HepG2 (cell line): ENCODE data around the gene DIAPH3. TPM values are rescaled to one million over a fixed set of nuclear protein-coding genes. Genes with fewer than 3 reads are reported as not detected.

ENCODE experiments used
- ATAC-seq: fragments of 200-7000 bp; cut with Tn5 transposase; 3 replicates; pipeline ENCODE4 v1.9.1; 2020; ENCODE audit warnings: mild to moderate bottlenecking, moderate library complexity
- BruUV-seq: library from RNA; stranded (reverse); fragments of 400-500 nt; replicated peaks from 2 replicates; lab custom pipeline; 2021; lab: Mats Ljungman, UMichigan
- CTCF ChIA-PET: fragments of 300-600 bp; formaldehyde crosslinking; extraction: SDS; loops from one replicate; lab custom pipeline; 2021; ENCODE audit warnings: low total read pairs, inconsistent platforms, low intra/inter-chr PET ratio; lab: Yijun Ruan, JAX
- POLR2A ChIA-PET: fragments of 350-600 bp; sonication (Branson Sonifier 250); formaldehyde crosslinking; loops from one replicate; lab custom pipeline; 2020; ENCODE audit warnings: antibody characterized with exemption, inconsistent platforms; lab: Yijun Ruan, JAX
- DNase-seq: peaks from one replicate; pipeline ENCODE4 v3.0.0-alpha.2; 2015; ENCODE audit warnings: low spot score
- FAIRE-seq: peaks from 3 replicates; lab custom pipeline; 2011; peaks lifted over from hg19 to GRCh38; lab: Jason Lieb, UNC
- H2AFZ ChIP-seq: one replicate; pipeline ENCODE4 v1.6.1; 2011; ENCODE audit warnings: low read length, inconsistent platforms
- H3K27ac ChIP-seq: fragments of 300-600 bp; 3 replicates; pipeline ENCODE4 v1.8.0; 2011; ENCODE audit warnings: mixed run types, mild to moderate bottlenecking, mixed read lengths, low read length, inconsistent platforms; ENCODE audit not compliant: insufficient read depth; ENCODE audit errors: extremely low read length
- H3K27me3 ChIP-seq, 2 experiments: fragments of 200-600 bp in 1 of 2; 2 replicates in 1 of 2; 3 replicates in 1 of 2; pipeline versions ENCODE4 v1.6.0 to v1.8.0; 2011; ENCODE audit warnings: low read length in 2 of 2, mild to moderate bottlenecking in 2 of 2, moderate library complexity in 2 of 2, inconsistent platforms in 1 of 2; ENCODE audit not compliant: insufficient read depth in 2 of 2, control insufficient read depth in 1 of 2
- H3K36me3 ChIP-seq, 2 experiments: fragments of 200-600 bp in 1 of 2; replicated peaks in 1 of 2; 2 replicates in 1 of 2; 3 replicates in 1 of 2; pipeline versions ENCODE4 v1.5.1 to v1.8.0; 2011; ENCODE audit warnings: low read length in 2 of 2, inconsistent platforms in 1 of 2; ENCODE audit not compliant: insufficient read depth in 2 of 2, control insufficient read depth in 1 of 2
- H3K4me1 ChIP-seq: 2 replicates; pipeline ENCODE4 v1.5.1; 2012; ENCODE audit warnings: low read length, inconsistent platforms; ENCODE audit not compliant: insufficient read depth
- H3K4me2 ChIP-seq: 2 replicates; pipeline ENCODE4 v1.6.0; 2011; ENCODE audit warnings: low read depth, low read length, inconsistent platforms
- H3K4me3 ChIP-seq, 3 experiments: fragments of 200-600 bp in 1 of 3; sonication (generic), shearing (Covaris generic) in 1 of 3; replicated peaks in 1 of 3; 2 replicates each; pipeline ENCODE4 v1.5.1; 2011 to 2016; ENCODE audit warnings: low read length in 3 of 3, inconsistent platforms in 2 of 3, low read depth in 2 of 3, mild to moderate bottlenecking in 2 of 3, control low read depth in 1 of 3, mixed read lengths in 1 of 3; ENCODE audit not compliant: insufficient read depth in 1 of 3
- H3K79me2 ChIP-seq: one replicate; pipeline ENCODE4 v1.6.1; 2011; ENCODE audit warnings: low read length, inconsistent platforms; ENCODE audit not compliant: insufficient read depth
- H3K9ac ChIP-seq: 2 replicates; pipeline ENCODE4 v1.6.0; 2011; ENCODE audit warnings: mild to moderate bottlenecking, low read depth, low read length, inconsistent platforms; ENCODE audit not compliant: insufficient read depth
- H3K9me3 ChIP-seq: 2 replicates; pipeline ENCODE4 v1.5.1; 2012; ENCODE audit warnings: mild to moderate bottlenecking, low read length
- H4K20me1 ChIP-seq: 2 replicates; pipeline ENCODE4 v1.6.0; 2011; ENCODE audit warnings: inconsistent platforms, mild to moderate bottlenecking, low read length, moderate library complexity; ENCODE audit not compliant: insufficient read depth
- ATF2 ChIP-seq: sonication (generic); formaldehyde crosslinking; IDR thresholded peaks from 2 replicates; pipeline ENCODE4 v1.4.0; 2020; ENCODE audit warnings: missing genetic modification reagents
- EED ChIP-seq: sonication (generic); formaldehyde crosslinking; IDR thresholded peaks from 2 replicates; pipeline ENCODE4 v1.5.0; 2020; ENCODE audit warnings: mild to moderate bottlenecking, missing genetic modification reagents
- ELF3 ChIP-seq: IDR thresholded peaks from 2 replicates; pipeline ENCODE4 v1.6.1; 2016; ENCODE audit warnings: missing genetic modification reagents, missing compliant biosample characterization
- GLI4 ChIP-seq: sonication (generic); formaldehyde crosslinking; IDR thresholded peaks from 2 replicates; pipeline ENCODE4 v1.5.1; 2020; ENCODE audit warnings: missing genetic modification reagents, mild to moderate bottlenecking, moderate library complexity, borderline replicate concordance
- GMEB1 ChIP-seq: sonication (generic); formaldehyde crosslinking; IDR thresholded peaks from 2 replicates; pipeline ENCODE4 v1.5.1; 2020; ENCODE audit warnings: missing genetic modification reagents, mild to moderate bottlenecking, borderline replicate concordance
- RBM39 ChIP-seq: fragments of 200-400 bp; formaldehyde crosslinking; IDR thresholded peaks from one replicate; pipeline ENCODE4 v1.6.1; 2018; ENCODE audit warnings: antibody characterized with exemption, mild to moderate bottlenecking, low read depth, low read length; ENCODE audit not compliant: poor library complexity, severe bottlenecking
- SMAD3 ChIP-seq: sonication (generic); formaldehyde crosslinking; IDR thresholded peaks from 2 replicates; pipeline ENCODE4 v1.4.0; 2020; ENCODE audit warnings: missing genetic modification reagents
- SMARCE1 ChIP-seq: fragments of 450-650 bp; IDR thresholded peaks from 2 replicates; pipeline ENCODE4 v1.6.1; 2017; ENCODE audit warnings: borderline replicate concordance
- TRIM24 ChIP-seq: sonication (generic); formaldehyde crosslinking; IDR thresholded peaks from 2 replicates; pipeline ENCODE4 v1.8.0; 2022; ENCODE audit warnings: mild to moderate bottlenecking, missing genetic modification reagents
- ZBTB42 ChIP-seq: sonication (generic); formaldehyde crosslinking; IDR thresholded peaks from 2 replicates; pipeline ENCODE4 v1.5.0; 2020; ENCODE audit warnings: mild to moderate bottlenecking, missing genetic modification reagents
- ZC3H13 ChIP-seq: sonication (generic); formaldehyde crosslinking; IDR thresholded peaks from 2 replicates; pipeline ENCODE4 v1.8.1; 2023; ENCODE audit warnings: mild to moderate bottlenecking, missing genetic modification reagents, moderate library complexity
- ZNF230 ChIP-seq: sonication (generic); formaldehyde crosslinking; IDR thresholded peaks from 2 replicates; pipeline ENCODE4 v1.4.0; 2020; ENCODE audit warnings: mild to moderate bottlenecking, missing genetic modification reagents
- ZNF274 ChIP-seq: sonication (generic); formaldehyde crosslinking; IDR thresholded peaks from 2 replicates; pipeline ENCODE4 v1.5.1; 2020; ENCODE audit warnings: mild to moderate bottlenecking, missing genetic modification reagents
- ZNF343 ChIP-seq: sonication (generic); formaldehyde crosslinking; IDR thresholded peaks from 2 replicates; pipeline ENCODE4 v1.4.0; 2020; ENCODE audit warnings: mild to moderate bottlenecking, missing genetic modification reagents
- ZNF460 ChIP-seq: sonication (generic); formaldehyde crosslinking; IDR thresholded peaks from 2 replicates; pipeline ENCODE4 v1.5.1; 2020; ENCODE audit warnings: missing genetic modification reagents, mild to moderate bottlenecking, borderline replicate concordance
- ZNF550 ChIP-seq: sonication (generic); formaldehyde crosslinking; IDR thresholded peaks from 2 replicates; pipeline ENCODE4 v1.4.0; 2020; ENCODE audit warnings: mild to moderate bottlenecking, missing genetic modification reagents, borderline replicate concordance
- ZNF883 ChIP-seq: sonication (generic); formaldehyde crosslinking; IDR thresholded peaks from 2 replicates; pipeline ENCODE4 v1.5.1; 2020; ENCODE audit warnings: mild to moderate bottlenecking, missing genetic modification reagents; ENCODE audit errors: not compliant biosample characterization
- WGBS: methylation state at CpG from one replicate; pipeline ENCODE4 v1.1.6; 2017; ENCODE audit warnings: low lambda C conversion rate; 5-methylcytosine and 5-hydroxymethylcytosine counted together
- in situ Hi-C: cut with HindIII; loops from 2 replicates; pipeline ENCODE4 v1.10.0; 2017; ENCODE audit warnings: low pct_unique_long_range_greater_than_20kb; ENCODE audit not compliant: extremely low pct_ligation_motif_present
- intact Hi-C: fragments of 100-400 bp; cut with micrococcal nuclease; formaldehyde crosslinking; loops from one replicate; pipeline ENCODE4 v1.10.0; 2022; ENCODE audit not compliant: unreplicated experiment
- polyA plus RNA-seq, 8 experiments: library from polyadenylated mRNA; depleted of rRNA in 3 of 8; stranded (reverse) in 7 of 8; unstranded in 1 of 8; fragments of >200 nt; fragmentation: Illumina TruSeq in 4 of 8; extraction: Trizol in 4 of 8; gene quantifications; 2 replicates each; pipeline versions ENCODE4 v1.2.1 to v1.2.3, GENCODE V29; 2011 to 2016; ENCODE audit warnings: low read depth in 4 of 8, missing spikeins in 1 of 8, mixed read lengths in 1 of 8; ENCODE audit not compliant: insufficient read depth in 1 of 8
- total RNA-seq, 5 experiments: library from RNA; depleted of rRNA; stranded (reverse); fragments of >200 nt; fragmentation: Illumina TruSeq; extraction: Trizol; gene quantifications; 2 replicates each; pipeline ENCODE4 v1.2.3, GENCODE V29; 2016; ENCODE audit warnings: low read depth in 1 of 5

The DIAPH3 gene
- total and polyA plus RNA-seq, 2 of the 13 experiments (the other 11 are each of a cell fraction or from before 2014, with no cell fraction given) = 4.0 to 9.3 TPM

GRCh38 chr13:60066226-60066625 is 97.5 kb downstream of the DIAPH3 start (continued):
- no peak for TF ChIP-seq RBM39
- TF ChIP-seq ZNF230 (CRISPR knock-in tag) = no peak
- no peak for TF ChIP-seq ZNF460 (CRISPR knock-in tag)
- no peak for TF ChIP-seq SMAD3 (CRISPR knock-in tag)
- TF ChIP-seq ZNF550 = no peak
- TF ChIP-seq ZC3H13 (CRISPR knock-in tag) = no peak
- no peak for TF ChIP-seq SMARCE1
- TF ChIP-seq ZBTB42 (CRISPR knock-in tag) = no peak

- FAIRE-seq = no peak
- WGBS = 97% methylated on average over 2 of the region's 2 CpGs
- no peaks in the 10 kb centered on the region for H3K27me3 ChIP-seq
Measured at GRCh38 chr13:60062502-60062901, 101.2 kb downstream of the DIAPH3 start.

More at GRCh38 chr13:60062502-60062901, 101.2 kb downstream of the DIAPH3 start:
- Histone ChIP-seq H3K9me3 (no peaks in the 10 kb centered on the region), H3K4me3 (no peak overlapping the region), H3K79me2 (no peaks in the 10 kb centered on the region), H3K4me1 (no peaks in the 10 kb centered on the region), H3K9ac (no peak overlapping the region), H2AFZ (no peak overlapping the region), H3K4me2 (no peak overlapping the region), H3K27ac (no peak overlapping the region), H4K20me1 (no peaks in the 10 kb centered on the region), H3K36me3 (no peaks in the 10 kb centered on the region)
- TF ChIP-seq ZNF274 (CRISPR knock-in tag) = no peak
- no peak for TF ChIP-seq ZNF883
- TF ChIP-seq GLI4 = no peak
- no peak for TF ChIP-seq ELF3 (CRISPR knock-in tag)
- no peak for TF ChIP-seq GMEB1 (CRISPR knock-in tag)
- TF ChIP-seq EED = no peak
- no peak for TF ChIP-seq TRIM24
- TF ChIP-seq ZNF343 (CRISPR knock-in tag) = no peak
- no peak for TF ChIP-seq ATF2 (CRISPR knock-in tag)
- CTCF ChIA-PET = no interaction called here
- no TSS peak for BruUV-seq
- DNase-seq = no peak
- in situ Hi-C loops = no loop called here
- no peak for ATAC-seq
- POLR2A ChIA-PET = no interaction called here
- intact Hi-C loops = no loop called here
